Endothelial cell (in vitro differentiated cells): ENCODE data around the gene HSBP1L1. TPM values are rescaled to one million over a fixed set of nuclear protein-coding genes. Genes with fewer than 3 reads are reported as not detected.
"Not testable (repeated sequence)": the region's sequence is repeated elsewhere in the genome, so short reads cannot be mapped to it uniquely, and the experiment has no call there.

Experiments
- DNase-seq: peaks from one replicate; pipeline ENCODE4 v3.0.0; 2021; ENCODE audit warnings: low spot score
- H3K27ac Mint-ChIP-seq: one replicate; pipeline ENCODE4 v1.8.0; 2021; ENCODE audit warnings: mixed read lengths, inconsistent platforms; ENCODE audit not compliant: unreplicated experiment
- H3K27me3 Mint-ChIP-seq: one replicate; pipeline ENCODE4 v1.8.0; 2021; ENCODE audit warnings: mild to moderate bottlenecking, moderate library complexity, mixed read lengths, inconsistent platforms; ENCODE audit not compliant: unreplicated experiment
- H3K36me3 Mint-ChIP-seq: one replicate; pipeline ENCODE4 v1.8.0; 2021; ENCODE audit warnings: mild to moderate bottlenecking, low read depth, mixed read lengths, inconsistent platforms; ENCODE audit not compliant: unreplicated experiment
- H3K4me1 Mint-ChIP-seq: one replicate; pipeline ENCODE4 v1.8.0; 2021; ENCODE audit warnings: mild to moderate bottlenecking, mixed read lengths, inconsistent platforms; ENCODE audit not compliant: unreplicated experiment
- H3K4me3 Mint-ChIP-seq: one replicate; pipeline ENCODE4 v1.8.0; 2021; ENCODE audit warnings: mild to moderate bottlenecking, mixed read lengths, inconsistent platforms; ENCODE audit not compliant: unreplicated experiment
- H3K9me3 Mint-ChIP-seq: one replicate; pipeline ENCODE4 v1.8.0; 2021; ENCODE audit warnings: mixed read lengths, inconsistent platforms; ENCODE audit not compliant: unreplicated experiment
- CTCF ChIP-seq: fragments of 200-600 bp; sonication (generic); IDR thresholded peaks from one replicate; pipeline ENCODE4 v1.5.0; 2021; ENCODE audit warnings: antibody characterized with exemption; ENCODE audit not compliant: unreplicated experiment
- total RNA-seq: library from RNA; stranded (reverse); fragmentation: NEBNext Ultra II Directional; extraction: Animal tissue kit (Norgen Biotek cat#: 25700); gene quantifications from one replicate; pipeline ENCODE4 v1.2.1, GENCODE V29; 2021; ENCODE audit not compliant: unreplicated experiment

The HSBP1L1 gene
- total RNA-seq, 1 donor from 2014 or later = 0.87 TPM

DNA sequence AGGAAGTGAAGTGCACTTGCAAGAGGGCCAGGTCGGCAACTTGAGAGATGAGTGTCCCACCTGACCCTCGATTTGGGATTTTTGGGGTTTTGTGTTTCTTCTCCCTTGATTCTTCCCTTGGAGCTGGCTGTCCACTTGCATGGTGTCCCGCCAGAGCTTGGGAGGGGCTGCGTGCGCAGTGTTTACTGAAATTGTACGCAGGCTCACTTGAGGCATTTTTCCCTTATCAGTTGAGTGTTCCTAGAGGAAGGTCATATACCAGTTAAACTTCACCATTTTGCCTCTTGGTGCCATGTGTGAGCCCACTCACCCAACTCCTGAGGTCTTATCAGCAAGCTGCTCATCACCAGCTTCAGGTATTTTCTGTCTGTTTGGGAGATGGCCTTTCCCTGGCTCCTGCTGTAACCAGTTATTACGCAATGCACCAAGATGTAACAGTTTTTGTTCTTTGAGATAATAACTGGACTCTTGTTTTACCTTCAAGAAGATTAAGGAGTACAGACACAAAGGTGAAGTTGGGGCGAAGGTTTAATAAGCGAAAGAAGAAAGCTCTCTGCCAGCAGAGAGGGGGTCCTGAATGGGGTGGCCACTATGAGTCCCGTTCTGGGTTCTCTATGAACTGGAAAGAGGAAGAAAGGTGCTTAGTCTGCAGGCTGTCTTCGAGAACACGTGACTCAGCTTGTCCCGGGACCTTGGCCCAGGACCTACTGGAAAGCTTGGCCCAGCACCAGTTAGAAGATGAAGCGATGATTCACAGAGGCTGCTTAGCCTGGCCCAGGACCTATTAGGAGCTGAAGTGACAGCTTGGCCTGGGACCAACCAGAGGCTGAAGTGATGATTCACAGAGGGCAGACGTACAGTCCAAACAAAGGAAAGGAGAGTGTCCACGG is 45.5 kb downstream of the HSBP1L1 start:
- Mint-ChIP-seq H3K4me1 (no peaks in the 10 kb centered on the region), H3K27me3 (peaks cover 6% of the 10 kb centered on the region), H3K27ac (no peak overlapping the region), H3K4me3 (no peak overlapping the region), H3K36me3 (peaks cover 17% of the 10 kb centered on the region), H3K9me3 (peaks cover 15% of the 10 kb centered on the region)
- no peak for TF ChIP-seq CTCF
- no peak for DNase-seq

DNA sequence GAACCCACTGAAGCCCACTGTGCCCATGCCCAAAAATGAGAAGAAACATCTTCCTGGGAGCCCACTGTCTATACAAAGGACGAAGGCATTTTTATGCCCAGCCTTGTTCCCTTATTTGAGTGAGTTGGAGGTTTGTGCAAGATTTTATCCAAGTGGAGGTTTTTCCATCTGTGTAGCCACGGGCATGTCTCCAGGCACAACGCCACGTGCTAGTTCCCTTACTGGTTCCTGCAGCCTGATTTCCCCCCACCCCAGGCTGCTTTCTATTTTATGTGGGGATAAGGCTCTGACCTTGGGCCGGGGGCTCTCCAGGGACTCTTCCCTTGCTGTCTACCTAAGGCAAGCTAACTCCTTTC is 46.1 kb downstream of the HSBP1L1 start:
- H3K9me3 Mint-ChIP-seq = peaks cover 15% of the 10 kb centered on the region
- no peak for TF ChIP-seq CTCF
- DNase-seq = no peak
- H3K4me1 Mint-ChIP-seq = no peaks in the 10 kb centered on the region
- no peak overlapping the region for H3K27ac Mint-ChIP-seq
- peaks cover 6% of the 10 kb centered on the region for H3K27me3 Mint-ChIP-seq
- H3K36me3 Mint-ChIP-seq = peaks cover 17% of the 10 kb centered on the region
- no peak overlapping the region for H3K4me3 Mint-ChIP-seq

GRCh38 chr18:80011496-80012137 is 47.2 kb downstream of the HSBP1L1 start:
- not testable (repeated sequence) for H3K27me3 Mint-ChIP-seq, DNase-seq, H3K27ac Mint-ChIP-seq, H3K4me1 Mint-ChIP-seq, H3K4me3 Mint-ChIP-seq
- Mint-ChIP-seq H3K36me3 (peaks cover 17% of the 10 kb centered on the region), H3K9me3 (peaks cover 15% of the 10 kb centered on the region)

DNA sequence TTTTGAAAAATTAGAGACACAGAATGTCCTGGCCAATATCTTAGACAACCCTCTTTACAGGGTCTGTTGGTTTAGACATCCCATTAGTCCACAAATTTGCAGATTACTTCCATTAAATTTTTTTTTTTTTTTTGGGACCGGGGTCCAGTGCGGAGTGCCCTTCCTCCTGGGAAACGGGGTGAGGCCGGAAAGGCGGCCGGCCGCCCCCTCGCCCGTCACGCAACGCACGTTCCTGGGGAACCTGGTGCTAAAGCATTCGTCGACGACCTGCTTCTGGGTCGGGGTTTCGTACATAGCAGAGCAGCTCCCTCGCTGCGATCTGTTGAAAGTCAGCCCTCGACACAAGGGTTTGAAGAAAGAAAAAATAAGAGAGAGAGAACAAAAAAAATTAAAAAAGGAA is 48.3 kb downstream of the HSBP1L1 start:
- DNase-seq = no peak
- Mint-ChIP-seq H3K36me3 (peaks cover 17% of the 10 kb centered on the region), H3K27ac (no peak overlapping the region), H3K9me3 (peaks cover 15% of the 10 kb centered on the region), H3K4me1 (no peaks in the 10 kb centered on the region), H3K27me3 (peaks cover 5% of the 10 kb centered on the region), H3K4me3 (no peak overlapping the region)
- TF ChIP-seq CTCF = no peak

Other genes starting within 250 kb of the HSBP1L1 start
- 0.56 TPM for gene KCNG2, start 166.7 kb upstream of the HSBP1L1 start, total RNA-seq
- gene SLC66A2, start 13.0 kb upstream of the HSBP1L1 start, total RNA-seq = 31.8 TPM
- 86.8 TPM for gene TXNL4A, start 23.9 kb downstream of the HSBP1L1 start, total RNA-seq
- 25.6 TPM for gene RBFA, start 69.8 kb downstream of the HSBP1L1 start, total RNA-seq
- 23.7 TPM for gene ADNP2, start 144.6 kb downstream of the HSBP1L1 start, total RNA-seq